ENCODE data around the gene TRIM54.
"Not testable (repeated sequence)": the region's sequence is repeated elsewhere in the genome, so short reads cannot be mapped to it uniquely, and the experiment has no call there.

TRIM54 gene

GRCh38 chr2:27256855-27257454 is 25.3 kb upstream of the TRIM54 start:
- DNase-seq (ENCODE audit: low read depth): no peak

- no peak for DNase-seq (ENCODE audit: low read depth)
These were observed 24.2 kb upstream of the TRIM54 start for GRCh38 chr2:27258051-27258450.

- no peak for DNase-seq (ENCODE audit: low read depth)
These were observed 20.8 kb upstream of the TRIM54 start for GRCh38 chr2:27261241-27261925.

GRCh38 chr2:27261926-27262298 is 20.3 kb upstream of the TRIM54 start:
- no peak for DNase-seq (ENCODE audit: low read depth)

GRCh38 chr2:27262379-27263286 is 19.6 kb upstream of the TRIM54 start, which contains the start of gene SLC30A3:
Gene SLC30A3 (minus strand): TSS chr2:27263047. CDS start chr2:27262906, 141 bp downstream.
- DNase-seq (ENCODE audit: low read depth): no peak

GRCh38 chr2:27263287-27264252 is 18.7 kb upstream of the TRIM54 start:
- DNase-seq (ENCODE audit: low read depth): no peak

GRCh38 chr2:27264253-27264752 is 17.9 kb upstream of the TRIM54 start:
- DNase-seq (ENCODE audit: low read depth): no peak

GRCh38 chr2:27264753-27265535 is 17.3 kb upstream of the TRIM54 start:
- DNase-seq (ENCODE audit: low read depth): no peak

- DNase-seq (ENCODE audit: low read depth): no peak
These were observed 16.7 kb upstream of the TRIM54 start for GRCh38 chr2:27265536-27265870.

GRCh38 chr2:27268296-27268695 is 13.9 kb upstream of the TRIM54 start:
- not testable (repeated sequence) for DNase-seq (ENCODE audit: low read depth)

GRCh38 chr2:27270131-27270530 is 12.1 kb upstream of the TRIM54 start:
- DNase-seq (ENCODE audit: low read depth): no peak

- no peak for DNase-seq (ENCODE audit: low read depth)
These were observed 11.6 kb upstream of the TRIM54 start for GRCh38 chr2:27270670-27271069.

GRCh38 chr2:27271631-27272340 is 10.4 kb upstream of the TRIM54 start:
- DNase-seq (ENCODE audit: low read depth): no peak

- not testable (repeated sequence) for DNase-seq (ENCODE audit: low read depth)
These were observed 9.4 kb upstream of the TRIM54 start for GRCh38 chr2:27272537-27273522.

GRCh38 chr2:27275211-27276150 is 6.7 kb upstream of the TRIM54 start, which contains the start of gene DNAJC5G:
Gene DNAJC5G (plus strand): TSS chr2:27275433. CDS start chr2:27276729, 1,296 bp downstream.
- DNase-seq (ENCODE audit: low read depth): no peak

GRCh38 chr2:27278010-27278409 is 4.2 kb upstream of the TRIM54 start:
- DNase-seq (ENCODE audit: low read depth): no peak

GRCh38 chr2:27280826-27281225 is 1.4 kb upstream of the TRIM54 start:
- no peak for DNase-seq (ENCODE audit: low read depth)

GRCh38 chr2:27281442-27281841 is 787 bp upstream of the TRIM54 start:
- DNase-seq (ENCODE audit: low read depth): no peak

All from fibroblast of the conjunctiva (primary cell).